A673 (cell line): ENCODE measurements around the gene HSD17B2.

Source experiments
- EZH2 ChIP-seq: fragments of 200-600 bp; sonication (generic); IDR thresholded peaks from 2 replicates; pipeline ENCODE4 v1.6.1; 2017; ENCODE audit warnings: borderline replicate concordance, low read depth, mild to moderate bottlenecking, mixed read lengths, antibody characterized with exemption, low read length; ENCODE audit not compliant: poor library complexity, severe bottlenecking
- TF ChIP-seq, protein P1 (sequence below): fragments of 300-800, 200-600 bp; sonication (generic); conservative IDR thresholded peaks from 2 replicates; pipeline ENCODE4 v1.5.1; 2017; ENCODE audit warnings: low read depth, mild to moderate bottlenecking, antibody characterized with exemption, low read length, moderate library complexity, mixed read lengths

DNA sequence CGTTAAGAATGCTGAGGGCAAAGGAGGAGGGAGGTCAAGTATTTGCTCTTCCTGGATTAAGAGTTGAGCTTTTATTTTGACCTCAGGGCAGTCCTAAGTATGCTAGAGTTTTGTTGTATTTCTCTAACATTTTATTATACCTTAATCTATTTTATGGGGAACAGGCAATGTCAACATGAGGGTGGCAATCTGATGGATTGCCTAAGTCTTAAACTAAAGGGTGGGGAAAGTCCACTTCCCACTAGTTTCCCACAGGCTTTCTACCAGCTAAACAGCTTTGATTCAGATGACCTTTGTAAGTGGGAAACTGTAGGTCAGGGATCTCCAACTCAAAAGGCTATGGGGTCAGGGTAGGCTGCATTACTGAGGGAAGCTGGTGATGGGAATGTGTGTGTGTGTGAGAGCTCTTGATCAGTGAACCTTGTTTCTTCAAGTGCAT lies 24.9 kb downstream of the HSD17B2 start:
- no peak for TF ChIP-seq EZH2
- TF ChIP-seq, protein P1, sequence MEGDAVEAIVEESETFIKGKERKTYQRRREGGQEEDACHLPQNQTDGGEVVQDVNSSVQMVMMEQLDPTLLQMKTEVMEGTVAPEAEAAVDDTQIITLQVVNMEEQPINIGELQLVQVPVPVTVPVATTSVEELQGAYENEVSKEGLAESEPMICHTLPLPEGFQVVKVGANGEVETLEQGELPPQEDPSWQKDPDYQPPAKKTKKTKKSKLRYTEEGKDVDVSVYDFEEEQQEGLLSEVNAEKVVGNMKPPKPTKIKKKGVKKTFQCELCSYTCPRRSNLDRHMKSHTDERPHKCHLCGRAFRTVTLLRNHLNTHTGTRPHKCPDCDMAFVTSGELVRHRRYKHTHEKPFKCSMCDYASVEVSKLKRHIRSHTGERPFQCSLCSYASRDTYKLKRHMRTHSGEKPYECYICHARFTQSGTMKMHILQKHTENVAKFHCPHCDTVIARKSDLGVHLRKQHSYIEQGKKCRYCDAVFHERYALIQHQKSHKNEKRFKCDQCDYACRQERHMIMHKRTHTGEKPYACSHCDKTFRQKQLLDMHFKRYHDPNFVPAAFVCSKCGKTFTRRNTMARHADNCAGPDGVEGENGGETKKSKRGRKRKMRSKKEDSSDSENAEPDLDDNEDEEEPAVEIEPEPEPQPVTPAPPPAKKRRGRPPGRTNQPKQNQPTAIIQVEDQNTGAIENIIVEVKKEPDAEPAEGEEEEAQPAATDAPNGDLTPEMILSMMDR, result no peak
